HepG2 (cell line): ENCODE measurements around the gene RMI2. TPM values are rescaled to one million over a fixed set of nuclear protein-coding genes. Genes with fewer than 3 reads are reported as not detected.

Experiments used
- ARHGAP35 ChIP-seq: sonication (generic); formaldehyde crosslinking; IDR thresholded peaks from 2 replicates; pipeline ENCODE4 v1.9.0; 2022; ENCODE audit warnings: mild to moderate bottlenecking, inconsistent platforms, moderate library complexity, missing genetic modification reagents, borderline replicate concordance
- DR1 ChIP-seq: sonication (generic); formaldehyde crosslinking; IDR thresholded peaks from 2 replicates; pipeline ENCODE4 v1.8.0; 2021; ENCODE audit warnings: mild to moderate bottlenecking, missing genetic modification reagents, inconsistent platforms
- GATA4 ChIP-seq: sonication (generic); IDR thresholded peaks from 2 replicates; pipeline ENCODE4 v1.6.1; 2016; ENCODE audit warnings: antibody characterized with exemption, low read depth, borderline replicate concordance
- MED13 ChIP-seq: sonication (generic); formaldehyde crosslinking; IDR thresholded peaks from 2 replicates; pipeline ENCODE4 v1.5.0; 2020; ENCODE audit warnings: missing genetic modification reagents
- SAFB2 ChIP-seq: sonication (generic); formaldehyde crosslinking; IDR thresholded peaks from 2 replicates; pipeline ENCODE4 v1.5.1; 2020; ENCODE audit warnings: missing genetic modification reagents, low read depth, mild to moderate bottlenecking, borderline replicate concordance
- ZNF232 ChIP-seq: sonication (generic); formaldehyde crosslinking; IDR thresholded peaks from 2 replicates; pipeline ENCODE4 v1.4.0; 2020; ENCODE audit warnings: missing genetic modification reagents, borderline replicate concordance
- ZNF687 ChIP-seq: sonication (generic); formaldehyde crosslinking; IDR thresholded peaks from 2 replicates; pipeline ENCODE4 v1.5.1; 2020; ENCODE audit warnings: mild to moderate bottlenecking, missing genetic modification reagents, moderate library complexity
- polyA plus RNA-seq, 8 experiments: library from polyadenylated mRNA; depleted of rRNA in 3 of 8; stranded (reverse) in 7 of 8; unstranded in 1 of 8; fragments of >200 nt; fragmentation: Illumina TruSeq in 4 of 8; extraction: Trizol in 4 of 8; gene quantifications; 2 replicates each; pipeline versions ENCODE4 v1.2.1 to v1.2.3, GENCODE V29; 2011 to 2016; ENCODE audit warnings: low read depth in 4 of 8, missing spikeins in 1 of 8, mixed read lengths in 1 of 8; ENCODE audit not compliant: insufficient read depth in 1 of 8
- total RNA-seq, 5 experiments: library from RNA; depleted of rRNA; stranded (reverse); fragments of >200 nt; fragmentation: Illumina TruSeq; extraction: Trizol; gene quantifications; 2 replicates each; pipeline ENCODE4 v1.2.3, GENCODE V29; 2016; ENCODE audit warnings: low read depth in 1 of 5
- TF ChIP-seq, protein P1 (sequence below): sonication (generic); formaldehyde crosslinking; IDR thresholded peaks from 2 replicates; pipeline ENCODE4 v1.4.0; 2020; ENCODE audit warnings: missing genetic modification reagents
- TF ChIP-seq, protein P2 (sequence below): sonication (generic); formaldehyde crosslinking; IDR thresholded peaks from 2 replicates; pipeline ENCODE4; 2020; ENCODE audit warnings: missing genetic modification reagents, mild to moderate bottlenecking, borderline replicate concordance
- TF ChIP-seq, protein P3 (sequence below): sonication (generic); formaldehyde crosslinking; IDR thresholded peaks from 2 replicates; pipeline ENCODE4 v1.5.1; 2020; ENCODE audit warnings: missing genetic modification reagents, mild to moderate bottlenecking, borderline replicate concordance

RMI2 gene
- total and polyA plus RNA-seq, 2 of the 13 experiments (the other 11 are each of a cell fraction or from before 2014, with no cell fraction given): 24.5 to 55.7 TPM

GRCh38 chr16:11346700-11347319 is 1.6 kb downstream of the RMI2 start (continued):
- 0 out of 2 replicates have a peak, but pooled peaks have one; percentile 41 for TF ChIP-seq DR1
- 0 out of 2 replicates have a peak, but pooled peaks have one; percentile 54 for TF ChIP-seq ARHGAP35 (CRISPR knock-in tag)
- TF ChIP-seq SAFB2: peak; percentile 59; the same call in 1 of the 2 replicates
- TF ChIP-seq, protein P1, sequence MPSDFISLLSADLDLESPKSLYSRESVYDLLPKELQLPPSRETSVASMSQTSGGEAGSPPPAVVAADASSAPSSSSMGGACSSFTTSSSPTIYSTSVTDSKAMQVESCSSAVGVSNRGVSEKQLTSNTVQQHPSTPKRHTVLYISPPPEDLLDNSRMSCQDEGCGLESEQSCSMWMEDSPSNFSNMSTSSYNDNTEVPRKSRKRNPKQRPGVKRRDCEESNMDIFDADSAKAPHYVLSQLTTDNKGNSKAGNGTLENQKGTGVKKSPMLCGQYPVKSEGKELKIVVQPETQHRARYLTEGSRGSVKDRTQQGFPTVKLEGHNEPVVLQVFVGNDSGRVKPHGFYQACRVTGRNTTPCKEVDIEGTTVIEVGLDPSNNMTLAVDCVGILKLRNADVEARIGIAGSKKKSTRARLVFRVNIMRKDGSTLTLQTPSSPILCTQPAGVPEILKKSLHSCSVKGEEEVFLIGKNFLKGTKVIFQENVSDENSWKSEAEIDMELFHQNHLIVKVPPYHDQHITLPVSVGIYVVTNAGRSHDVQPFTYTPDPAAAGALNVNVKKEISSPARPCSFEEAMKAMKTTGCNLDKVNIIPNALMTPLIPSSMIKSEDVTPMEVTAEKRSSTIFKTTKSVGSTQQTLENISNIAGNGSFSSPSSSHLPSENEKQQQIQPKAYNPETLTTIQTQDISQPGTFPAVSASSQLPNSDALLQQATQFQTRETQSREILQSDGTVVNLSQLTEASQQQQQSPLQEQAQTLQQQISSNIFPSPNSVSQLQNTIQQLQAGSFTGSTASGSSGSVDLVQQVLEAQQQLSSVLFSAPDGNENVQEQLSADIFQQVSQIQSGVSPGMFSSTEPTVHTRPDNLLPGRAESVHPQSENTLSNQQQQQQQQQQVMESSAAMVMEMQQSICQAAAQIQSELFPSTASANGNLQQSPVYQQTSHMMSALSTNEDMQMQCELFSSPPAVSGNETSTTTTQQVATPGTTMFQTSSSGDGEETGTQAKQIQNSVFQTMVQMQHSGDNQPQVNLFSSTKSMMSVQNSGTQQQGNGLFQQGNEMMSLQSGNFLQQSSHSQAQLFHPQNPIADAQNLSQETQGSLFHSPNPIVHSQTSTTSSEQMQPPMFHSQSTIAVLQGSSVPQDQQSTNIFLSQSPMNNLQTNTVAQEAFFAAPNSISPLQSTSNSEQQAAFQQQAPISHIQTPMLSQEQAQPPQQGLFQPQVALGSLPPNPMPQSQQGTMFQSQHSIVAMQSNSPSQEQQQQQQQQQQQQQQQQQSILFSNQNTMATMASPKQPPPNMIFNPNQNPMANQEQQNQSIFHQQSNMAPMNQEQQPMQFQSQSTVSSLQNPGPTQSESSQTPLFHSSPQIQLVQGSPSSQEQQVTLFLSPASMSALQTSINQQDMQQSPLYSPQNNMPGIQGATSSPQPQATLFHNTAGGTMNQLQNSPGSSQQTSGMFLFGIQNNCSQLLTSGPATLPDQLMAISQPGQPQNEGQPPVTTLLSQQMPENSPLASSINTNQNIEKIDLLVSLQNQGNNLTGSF (CRISPR knock-in tag): peak; percentile 58; the same call in 1 of the 2 replicates
- 0 out of 2 replicates have a peak, but pooled peaks have one; percentile 32 for TF ChIP-seq ZNF232 (CRISPR knock-in tag)
- TF ChIP-seq, protein P2, sequence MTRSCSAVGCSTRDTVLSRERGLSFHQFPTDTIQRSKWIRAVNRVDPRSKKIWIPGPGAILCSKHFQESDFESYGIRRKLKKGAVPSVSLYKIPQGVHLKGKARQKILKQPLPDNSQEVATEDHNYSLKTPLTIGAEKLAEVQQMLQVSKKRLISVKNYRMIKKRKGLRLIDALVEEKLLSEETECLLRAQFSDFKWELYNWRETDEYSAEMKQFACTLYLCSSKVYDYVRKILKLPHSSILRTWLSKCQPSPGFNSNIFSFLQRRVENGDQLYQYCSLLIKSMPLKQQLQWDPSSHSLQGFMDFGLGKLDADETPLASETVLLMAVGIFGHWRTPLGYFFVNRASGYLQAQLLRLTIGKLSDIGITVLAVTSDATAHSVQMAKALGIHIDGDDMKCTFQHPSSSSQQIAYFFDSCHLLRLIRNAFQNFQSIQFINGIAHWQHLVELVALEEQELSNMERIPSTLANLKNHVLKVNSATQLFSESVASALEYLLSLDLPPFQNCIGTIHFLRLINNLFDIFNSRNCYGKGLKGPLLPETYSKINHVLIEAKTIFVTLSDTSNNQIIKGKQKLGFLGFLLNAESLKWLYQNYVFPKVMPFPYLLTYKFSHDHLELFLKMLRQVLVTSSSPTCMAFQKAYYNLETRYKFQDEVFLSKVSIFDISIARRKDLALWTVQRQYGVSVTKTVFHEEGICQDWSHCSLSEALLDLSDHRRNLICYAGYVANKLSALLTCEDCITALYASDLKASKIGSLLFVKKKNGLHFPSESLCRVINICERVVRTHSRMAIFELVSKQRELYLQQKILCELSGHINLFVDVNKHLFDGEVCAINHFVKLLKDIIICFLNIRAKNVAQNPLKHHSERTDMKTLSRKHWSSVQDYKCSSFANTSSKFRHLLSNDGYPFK: 0 out of 2 replicates have a peak, but pooled peaks have one; percentile 10
- TF ChIP-seq MED13 (CRISPR knock-in tag): 0 out of 2 replicates have a peak, but pooled peaks have one; percentile 34
- TF ChIP-seq, protein P3, sequence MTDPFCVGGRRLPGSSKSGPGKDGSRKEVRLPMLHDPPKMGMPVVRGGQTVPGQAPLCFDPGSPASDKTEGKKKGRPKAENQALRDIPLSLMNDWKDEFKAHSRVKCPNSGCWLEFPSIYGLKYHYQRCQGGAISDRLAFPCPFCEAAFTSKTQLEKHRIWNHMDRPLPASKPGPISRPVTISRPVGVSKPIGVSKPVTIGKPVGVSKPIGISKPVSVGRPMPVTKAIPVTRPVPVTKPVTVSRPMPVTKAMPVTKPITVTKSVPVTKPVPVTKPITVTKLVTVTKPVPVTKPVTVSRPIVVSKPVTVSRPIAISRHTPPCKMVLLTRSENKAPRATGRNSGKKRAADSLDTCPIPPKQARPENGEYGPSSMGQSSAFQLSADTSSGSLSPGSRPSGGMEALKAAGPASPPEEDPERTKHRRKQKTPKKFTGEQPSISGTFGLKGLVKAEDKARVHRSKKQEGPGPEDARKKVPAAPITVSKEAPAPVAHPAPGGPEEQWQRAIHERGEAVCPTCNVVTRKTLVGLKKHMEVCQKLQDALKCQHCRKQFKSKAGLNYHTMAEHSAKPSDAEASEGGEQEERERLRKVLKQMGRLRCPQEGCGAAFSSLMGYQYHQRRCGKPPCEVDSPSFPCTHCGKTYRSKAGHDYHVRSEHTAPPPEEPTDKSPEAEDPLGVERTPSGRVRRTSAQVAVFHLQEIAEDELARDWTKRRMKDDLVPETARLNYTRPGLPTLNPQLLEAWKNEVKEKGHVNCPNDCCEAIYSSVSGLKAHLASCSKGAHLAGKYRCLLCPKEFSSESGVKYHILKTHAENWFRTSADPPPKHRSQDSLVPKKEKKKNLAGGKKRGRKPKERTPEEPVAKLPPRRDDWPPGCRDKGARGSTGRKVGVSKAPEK (CRISPR knock-in tag): 0 out of 2 replicates have a peak, but pooled peaks have one; percentile 6
- TF ChIP-seq ZNF687 (CRISPR knock-in tag): peak; percentile 26
- no peak for TF ChIP-seq GATA4
